Measurements from ENCODE around the gene GRIN2B.

GRIN2B gene

GRCh38 chr12:13981296-13981962 is at the start of gene GRIN2B:
Gene GRIN2B, minus strand, starts transcription at chr12:13981602. Its CDS starts 115,394 bp downstream, at chr12:13866208.
- Histone ChIP-seq H3K27me3 (ENCODE audit: low read depth, low read length) (peaks cover 22% of the 10 kb centered on the region), H4K20me1 (ENCODE audit: insufficient read depth, low read length) (no peaks in the 10 kb centered on the region), H3K27ac (ENCODE audit: low read length) (no peak within 1 kb of the TSS), H3K4me1 (ENCODE audit: low read length) (no peaks in the 10 kb centered on the region), H3K4me3 (ENCODE audit: low read length) (no peak within 1 kb of the TSS), H3K79me2 (ENCODE audit: low read length) (no peaks in the 10 kb centered on the region), H3K36me3 (replicated peaks; ENCODE audit: low read depth, low read length) (no peaks in the 10 kb centered on the region), H2AFZ (ENCODE audit: low read depth, low read length) (no peak within 1 kb of the TSS), H3K9me3 (ENCODE audit: insufficient read depth, low read length) (no peaks in the 10 kb centered on the region), H3K4me2 (ENCODE audit: low read length) (no peak within 1 kb of the TSS), H3K9ac (ENCODE audit: low read length) (no peak within 1 kb of the TSS)
- no peak for TF ChIP-seq CTCF (IDR thresholded peaks at IDR 0.05; ENCODE audit: low read depth, low read length)
- no peak for TF ChIP-seq EZH2phosphoT487 (IDR thresholded peaks at IDR 0.05; ENCODE audit: low read depth)

GRCh38 chr12:14026537-14026936 is 45.1 kb upstream of the GRIN2B start:
- no peaks in the 10 kb centered on the region for H3K9me3 ChIP-seq (ENCODE audit: insufficient read depth, low read length)
- TF ChIP-seq CTCF (IDR thresholded peaks at IDR 0.05; ENCODE audit: low read depth, low read length) (no peak), EZH2phosphoT487 (IDR thresholded peaks at IDR 0.05; ENCODE audit: low read depth) (no peak)
- H3K4me2 ChIP-seq (ENCODE audit: low read length): no peak overlapping the region
- no peak overlapping the region for H3K4me3 ChIP-seq (ENCODE audit: low read length)
- no peak overlapping the region for H3K9ac ChIP-seq (ENCODE audit: low read length)
- no peaks in the 10 kb centered on the region for H4K20me1 ChIP-seq (ENCODE audit: insufficient read depth, low read length)
- no peaks in the 10 kb centered on the region for H3K79me2 ChIP-seq (ENCODE audit: low read length)
- H3K27ac ChIP-seq (ENCODE audit: low read length): no peak overlapping the region
- no peak overlapping the region for H2AFZ ChIP-seq (ENCODE audit: low read depth, low read length)
- peaks cover 14% of the 10 kb centered on the region for H3K4me1 ChIP-seq (ENCODE audit: low read length)
- no peaks in the 10 kb centered on the region for H3K27me3 ChIP-seq (ENCODE audit: low read depth, low read length)
- no peaks in the 10 kb centered on the region for H3K36me3 ChIP-seq (replicated peaks; ENCODE audit: low read depth, low read length)

DNA sequence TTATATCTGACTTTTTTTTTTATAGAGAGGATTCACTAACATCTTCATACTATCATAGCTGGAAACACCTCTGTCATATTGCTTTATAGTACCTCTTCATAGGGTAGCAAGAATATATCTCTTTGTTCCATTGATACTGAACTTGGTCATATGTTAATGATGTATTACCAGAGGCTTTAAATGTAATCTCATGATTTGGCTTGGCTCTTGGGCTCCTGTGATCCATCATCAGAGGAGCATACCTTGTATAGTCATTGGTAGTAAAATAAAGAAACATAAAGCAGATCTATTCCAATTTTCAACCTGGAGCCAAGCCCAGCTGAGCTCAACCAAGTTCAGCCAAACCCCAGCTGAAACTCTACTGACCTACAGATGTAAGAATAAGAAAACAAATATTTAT is 43.2 kb upstream of the GRIN2B start:
- Histone ChIP-seq H3K27ac (ENCODE audit: low read length) (no peak overlapping the region), H3K9ac (ENCODE audit: low read length) (no peak overlapping the region), H3K36me3 (replicated peaks; ENCODE audit: low read depth, low read length) (no peaks in the 10 kb centered on the region), H4K20me1 (ENCODE audit: insufficient read depth, low read length) (no peaks in the 10 kb centered on the region), H3K9me3 (ENCODE audit: insufficient read depth, low read length) (no peaks in the 10 kb centered on the region), H3K79me2 (ENCODE audit: low read length) (no peaks in the 10 kb centered on the region), H2AFZ (ENCODE audit: low read depth, low read length) (no peak overlapping the region), H3K4me3 (ENCODE audit: low read length) (no peak overlapping the region), H3K27me3 (ENCODE audit: low read depth, low read length) (no peaks in the 10 kb centered on the region), H3K4me2 (ENCODE audit: low read length) (no peak overlapping the region), H3K4me1 (ENCODE audit: low read length) (peaks cover 11% of the 10 kb centered on the region)
- no peak for TF ChIP-seq EZH2phosphoT487 (IDR thresholded peaks at IDR 0.05; ENCODE audit: low read depth)
- no peak for TF ChIP-seq CTCF (IDR thresholded peaks at IDR 0.05; ENCODE audit: low read depth, low read length)

GRCh38 chr12:14018080-14018479 is 36.7 kb upstream of the GRIN2B start:
- Histone ChIP-seq H3K9me3 (ENCODE audit: insufficient read depth, low read length) (no peaks in the 10 kb centered on the region), H3K36me3 (replicated peaks; ENCODE audit: low read depth, low read length) (no peaks in the 10 kb centered on the region), H3K4me1 (ENCODE audit: low read length) (peaks cover 6% of the 10 kb centered on the region), H2AFZ (ENCODE audit: low read depth, low read length) (no peak overlapping the region), H3K9ac (ENCODE audit: low read length) (no peak overlapping the region), H3K27ac (ENCODE audit: low read length) (no peak overlapping the region), H3K79me2 (ENCODE audit: low read length) (no peaks in the 10 kb centered on the region), H3K27me3 (ENCODE audit: low read depth, low read length) (no peaks in the 10 kb centered on the region), H4K20me1 (ENCODE audit: insufficient read depth, low read length) (no peaks in the 10 kb centered on the region), H3K4me3 (ENCODE audit: low read length) (no peak overlapping the region), H3K4me2 (ENCODE audit: low read length) (no peak overlapping the region)
- TF ChIP-seq EZH2phosphoT487 (IDR thresholded peaks at IDR 0.05; ENCODE audit: low read depth) (no peak), CTCF (IDR thresholded peaks at IDR 0.05; ENCODE audit: low read depth, low read length) (no peak)

All from OCI-LY3 (cell line).